NCI-H345 treated with DMSO at 0.1 percent for 48 hours (cell line): ENCODE measurements around the gene OAT.
"Not testable (repeated sequence)": the region's sequence is repeated elsewhere in the genome, so short reads cannot be mapped to it uniquely, and the experiment has no call there.

Experiments
- DNase-seq: peaks from one replicate; lab custom pipeline; 2025; ENCODE audit not compliant: unreplicated experiment; lab: John Stamatoyannopoulos, UW

The OAT gene

DNA sequence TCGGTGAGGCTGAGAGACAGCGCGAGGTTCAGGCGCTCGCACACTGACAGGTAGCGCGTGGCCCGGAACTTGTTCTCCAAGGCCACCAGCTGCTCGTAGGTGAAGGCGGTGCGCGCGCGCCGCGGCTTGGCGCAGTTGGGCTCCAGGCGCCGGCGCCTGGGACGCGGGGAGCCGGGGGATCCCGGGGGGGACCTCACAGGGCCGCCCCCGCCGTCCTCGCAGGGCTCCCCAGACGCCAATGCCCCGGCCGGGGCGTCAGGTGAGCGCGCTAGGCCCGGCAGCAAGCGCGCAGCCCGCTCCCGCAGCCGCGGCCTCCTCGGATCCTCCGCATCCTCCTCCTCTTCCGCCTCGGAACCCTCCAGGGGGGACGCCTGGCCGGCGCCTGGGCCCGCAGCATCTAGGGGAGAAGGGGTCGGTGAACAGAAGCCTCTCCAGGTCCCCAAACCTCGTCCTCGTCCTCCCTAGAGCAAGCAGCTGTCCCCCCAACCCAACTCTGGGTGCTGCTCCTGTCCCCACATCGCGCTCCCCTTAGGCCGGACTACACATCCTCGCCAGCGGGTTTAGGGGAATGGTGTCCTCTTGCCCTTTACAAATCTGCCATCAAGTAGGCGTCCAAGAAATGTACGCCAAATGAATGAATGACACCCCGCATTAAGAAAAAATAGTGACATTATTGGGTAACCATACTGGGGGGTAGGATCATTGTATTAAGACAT lies 29.2 kb upstream of the OAT start:
- no peak for DNase-seq

DNA sequence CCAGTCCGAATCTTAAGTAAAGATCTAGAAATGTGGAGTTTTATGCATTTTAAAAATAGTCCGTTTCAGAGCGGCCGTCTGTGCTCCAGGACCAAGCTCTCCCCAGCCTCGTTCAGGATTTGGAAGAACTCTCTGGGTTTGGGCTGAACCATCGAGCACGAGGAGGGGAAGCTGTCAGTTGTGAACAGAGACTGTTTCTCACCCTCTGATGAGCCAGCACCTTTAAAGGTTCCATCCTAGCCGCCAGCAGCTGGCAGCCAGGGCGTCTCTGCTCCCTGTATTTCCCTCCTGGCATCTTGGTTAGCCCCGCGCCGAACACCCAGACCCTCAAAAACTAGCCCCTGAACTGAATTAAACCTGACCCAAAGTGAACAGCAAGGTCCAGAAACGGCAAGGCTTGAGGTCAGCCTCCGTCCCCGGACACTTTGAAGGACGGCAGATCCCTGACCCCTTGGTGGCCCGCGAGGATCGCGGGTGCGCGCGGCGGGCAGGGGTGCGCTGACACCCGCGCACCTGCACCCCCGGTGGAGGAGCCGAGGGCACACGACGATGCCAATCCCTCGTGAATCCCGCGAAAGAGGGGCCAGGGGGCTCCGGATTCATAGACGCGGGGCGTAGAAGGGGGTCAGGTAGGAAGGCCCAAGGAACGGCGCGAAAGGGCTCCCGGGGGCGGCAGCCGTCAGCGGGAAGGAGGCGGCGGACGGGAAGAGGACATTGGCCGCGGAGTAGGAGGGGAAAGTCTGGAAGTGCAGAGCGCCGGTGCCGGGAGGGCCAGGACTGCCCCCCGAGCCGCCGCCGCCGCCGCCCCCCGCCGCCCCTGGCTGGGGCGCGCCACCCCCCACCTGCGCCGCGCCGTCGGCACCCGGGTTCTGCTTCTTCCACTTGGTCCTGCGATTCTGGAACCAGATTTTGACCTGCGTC lies 28.4 kb upstream of the OAT start:
- no peak for DNase-seq

DNA sequence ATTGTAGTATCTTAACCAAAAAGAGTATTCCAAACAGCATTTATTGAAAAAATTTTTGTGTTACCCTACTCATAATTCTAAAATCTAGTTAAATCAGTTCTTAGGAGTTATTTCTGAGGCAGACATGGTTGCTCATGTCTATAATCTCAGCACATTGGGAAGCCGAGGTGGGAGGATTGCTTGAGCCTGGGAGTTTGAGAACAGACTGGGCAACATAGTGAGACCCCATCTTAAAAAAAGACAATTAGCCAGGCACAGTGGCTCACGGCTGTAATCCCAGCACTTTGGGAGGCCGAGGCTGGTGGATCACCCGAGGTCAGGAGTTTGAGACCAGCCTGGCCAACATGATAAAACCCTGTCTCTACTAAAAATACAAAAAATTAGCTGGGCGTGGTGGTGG lies 23.0 kb upstream of the OAT start:
- not testable (repeated sequence) for DNase-seq

DNA sequence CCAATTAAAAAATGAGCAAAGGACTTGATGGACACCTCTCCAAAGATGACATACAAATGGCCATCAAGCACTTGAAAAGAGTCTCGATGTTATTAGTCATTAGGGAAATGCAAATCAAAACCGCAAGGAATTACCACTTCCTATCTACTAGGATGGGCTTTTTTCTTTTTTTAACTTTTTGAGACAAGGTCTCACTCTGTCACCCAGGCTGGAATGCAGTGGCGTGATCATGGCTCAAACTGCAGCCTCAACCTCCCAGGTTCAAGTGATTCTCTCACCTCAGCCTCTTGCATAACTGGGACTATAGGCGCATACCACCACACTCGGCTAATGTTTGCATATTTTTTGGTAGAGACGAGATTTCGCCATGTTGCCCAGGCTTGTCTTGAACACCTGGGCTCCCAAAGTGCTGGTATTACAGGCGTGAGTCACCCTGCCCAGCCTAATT lies 17.5 kb upstream of the OAT start:
- DNase-seq: no peak

DNA sequence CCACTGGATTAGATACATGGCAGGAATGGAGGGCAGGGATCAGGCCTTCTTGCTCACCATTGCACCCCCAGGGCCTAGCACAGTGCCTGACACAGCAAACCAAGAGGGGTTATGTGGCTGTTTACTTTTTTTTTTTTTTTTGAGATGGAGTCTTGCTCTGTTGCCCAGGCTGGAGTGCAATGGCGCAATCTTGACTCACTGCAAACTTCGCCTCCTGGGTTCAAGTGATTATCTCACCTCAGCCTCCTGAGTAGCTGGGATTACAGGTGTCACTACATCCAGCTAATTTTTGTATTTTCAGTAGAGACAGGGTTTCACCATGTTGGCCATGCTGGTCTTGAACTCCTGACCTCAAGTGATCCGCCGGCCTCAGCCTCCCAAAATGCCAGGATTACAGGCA lies 17.0 kb upstream of the OAT start:
- not testable (repeated sequence) for DNase-seq

DNA sequence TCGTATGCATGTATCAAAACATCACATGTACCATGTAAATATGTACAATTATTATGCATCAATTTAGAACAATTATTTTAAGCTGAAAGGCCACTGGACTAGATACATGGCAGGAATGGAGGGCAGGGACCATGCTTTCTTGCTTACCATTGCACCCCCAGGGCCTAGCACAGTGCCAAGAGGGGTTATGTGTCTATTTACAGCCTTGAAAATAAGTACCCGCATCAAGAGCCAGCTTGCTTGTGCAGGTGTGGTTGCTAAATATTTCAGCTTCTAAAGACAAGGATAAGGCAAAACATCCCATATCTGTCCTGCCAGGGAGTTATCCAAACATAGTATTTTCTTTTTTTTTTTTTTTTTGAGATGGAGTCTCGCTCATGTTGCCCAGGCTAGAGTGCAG lies 14.7 kb upstream of the OAT start:
- no peak for DNase-seq

DNA sequence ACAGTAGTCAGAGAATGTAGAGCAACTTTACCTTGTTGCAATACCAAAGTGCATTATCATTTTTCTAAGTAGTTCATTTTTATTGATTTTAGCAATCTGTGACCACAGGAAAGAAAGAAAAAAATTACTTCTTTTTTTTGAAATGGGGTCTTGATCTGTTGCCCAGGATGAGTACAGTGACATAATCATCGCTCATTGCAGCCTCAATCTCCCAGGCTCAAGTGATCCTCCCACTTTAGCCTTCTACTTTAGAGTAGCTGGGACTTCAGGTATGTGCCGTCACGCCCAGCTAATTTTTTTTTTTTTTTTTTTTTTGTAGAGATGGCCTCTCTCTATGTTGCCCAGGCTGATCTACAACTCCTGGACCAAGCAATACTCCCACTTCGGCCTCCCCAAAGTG lies 11.4 kb upstream of the OAT start:
- DNase-seq: no peak

DNA sequence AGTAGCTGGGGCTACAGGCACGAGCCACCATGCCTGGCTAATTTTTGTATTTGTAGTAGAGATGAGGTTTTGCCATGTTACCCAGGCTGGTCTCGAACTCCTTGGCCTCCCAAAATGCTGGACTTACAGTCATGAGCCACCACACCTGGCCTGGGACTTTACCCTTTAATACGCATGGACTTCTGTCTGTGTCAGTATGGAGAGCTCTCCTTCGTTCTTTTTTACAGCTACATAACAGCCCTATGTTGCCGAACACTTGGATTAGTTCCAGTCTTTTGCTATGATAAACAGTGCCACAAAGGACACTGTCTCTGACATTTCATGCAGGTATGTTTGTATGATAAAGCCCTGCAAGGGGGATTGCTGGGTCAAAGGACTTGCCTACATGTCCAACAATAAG lies 10.9 kb upstream of the OAT start:
- no peak for DNase-seq

DNA sequence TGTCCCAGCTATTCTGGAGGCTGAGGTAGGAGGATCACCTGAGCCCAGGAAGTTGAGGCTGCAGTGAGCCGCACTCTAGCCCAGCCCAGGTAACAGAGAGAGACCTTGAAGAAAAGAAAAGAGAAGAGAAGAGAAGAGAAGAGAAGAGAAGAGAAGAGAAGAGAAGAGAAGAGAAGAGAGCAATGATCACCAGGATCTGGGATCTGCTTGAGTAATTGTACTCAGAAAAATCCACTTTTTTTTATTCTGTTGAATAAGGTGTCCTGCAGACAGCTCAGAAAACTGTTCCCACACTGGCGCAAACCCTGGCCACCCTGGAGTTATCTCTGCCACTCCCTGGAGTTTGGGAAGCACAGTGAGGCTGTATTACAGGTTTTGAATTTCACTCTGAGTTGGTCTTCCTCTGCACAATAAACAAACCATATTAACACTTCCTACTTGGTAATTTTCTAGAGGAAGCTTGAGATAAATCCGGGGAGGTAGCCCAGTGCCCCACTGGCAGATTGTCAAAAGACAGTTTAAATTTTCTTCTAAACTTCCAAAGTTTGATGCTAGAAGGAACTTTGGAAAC lies 9.6 kb upstream of the OAT start:
- DNase-seq: no peak

DNA sequence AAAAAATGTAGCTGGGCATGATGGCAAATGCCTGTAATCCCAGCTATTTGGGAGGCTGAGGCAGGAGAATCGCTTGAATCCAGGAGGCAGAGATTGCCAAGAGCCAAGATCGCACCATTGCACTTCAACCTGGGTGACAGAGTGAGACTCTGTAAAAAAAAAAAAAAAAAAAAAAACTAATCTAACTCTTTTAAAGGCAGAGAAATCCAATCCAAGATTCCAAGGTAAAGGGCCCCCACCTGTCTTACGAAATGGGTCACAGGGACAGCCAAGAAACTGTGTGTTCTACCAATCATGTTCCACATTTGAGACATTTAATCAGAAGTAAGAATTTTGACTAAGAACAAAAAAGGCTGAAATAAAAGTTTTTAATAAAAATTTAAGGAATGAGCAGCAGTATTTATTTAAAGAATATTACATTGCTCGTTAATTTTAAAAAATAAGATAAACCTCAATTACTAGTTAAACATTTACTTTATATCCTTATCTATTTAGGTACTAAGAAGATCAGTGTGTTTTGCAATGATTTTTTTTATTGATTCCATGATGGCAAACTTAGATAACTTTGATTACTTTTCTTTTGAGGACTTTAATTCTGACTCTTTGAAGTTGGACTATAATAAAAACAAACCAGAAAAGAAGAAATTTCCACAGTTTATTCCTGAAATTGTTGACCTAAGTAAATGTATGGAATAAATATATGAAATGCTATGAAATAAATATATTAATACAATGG lies 6.7 kb upstream of the OAT start:
- DNase-seq: no peak

DNA sequence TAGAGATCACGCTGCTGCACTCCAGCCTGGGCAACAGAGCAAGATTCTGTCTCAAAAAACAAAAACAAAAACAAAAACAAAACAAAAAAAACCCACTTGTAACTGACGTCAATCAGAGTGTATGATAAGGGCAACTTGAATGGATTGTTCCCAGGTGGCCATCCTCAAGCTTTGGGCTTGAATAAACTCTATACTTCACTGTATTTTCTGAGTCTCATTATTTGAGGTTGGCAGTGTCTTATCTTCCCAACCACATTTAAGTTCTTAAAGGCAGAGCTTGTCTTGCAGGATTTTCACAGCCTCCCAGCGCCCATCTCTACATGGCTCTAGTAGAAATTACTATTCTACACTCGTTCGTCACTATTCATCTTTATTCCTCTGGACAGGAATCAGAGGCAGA lies 5.1 kb upstream of the OAT start:
- DNase-seq: no peak

DNA sequence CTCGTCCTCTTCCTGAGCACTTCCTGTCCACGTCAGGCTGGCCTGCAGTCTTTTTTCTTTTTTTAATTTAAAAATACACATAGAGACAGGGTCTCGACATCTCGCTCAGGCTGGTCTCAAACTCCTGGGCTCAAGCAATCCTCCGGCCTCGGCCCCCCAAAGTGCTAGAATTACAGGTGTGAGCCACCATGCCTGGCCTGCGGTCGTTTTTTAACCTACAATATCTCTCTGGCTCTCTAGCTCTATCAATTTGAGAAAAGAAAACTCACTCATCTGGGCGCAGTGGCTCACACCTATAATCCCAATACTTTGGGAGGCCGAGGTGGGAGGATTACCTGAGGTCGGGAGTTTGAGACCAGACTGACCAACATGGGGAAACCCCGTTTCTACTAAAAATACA lies 4.0 kb upstream of the OAT start:
- no peak for DNase-seq

DNA sequence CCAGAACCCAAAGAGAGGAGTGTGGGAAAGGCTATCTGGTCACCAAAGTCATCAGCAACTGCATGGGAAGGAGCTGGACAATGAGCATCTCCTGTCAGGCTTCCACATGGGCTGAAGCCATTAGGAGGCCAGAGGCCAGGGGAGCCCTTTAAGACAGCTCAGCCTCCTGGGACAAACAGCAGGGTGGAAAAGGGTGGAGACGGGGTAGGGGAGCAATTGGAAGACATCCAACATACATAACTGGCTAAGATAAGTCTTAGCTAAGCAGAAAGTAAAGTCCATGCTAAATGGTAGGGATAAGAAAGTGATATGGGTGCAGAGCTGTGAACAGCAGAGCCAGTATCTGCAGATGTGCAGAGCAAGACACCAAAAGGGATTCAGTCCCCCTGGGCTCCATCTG lies 1.5 kb upstream of the OAT start:
- no peak for DNase-seq

DNA sequence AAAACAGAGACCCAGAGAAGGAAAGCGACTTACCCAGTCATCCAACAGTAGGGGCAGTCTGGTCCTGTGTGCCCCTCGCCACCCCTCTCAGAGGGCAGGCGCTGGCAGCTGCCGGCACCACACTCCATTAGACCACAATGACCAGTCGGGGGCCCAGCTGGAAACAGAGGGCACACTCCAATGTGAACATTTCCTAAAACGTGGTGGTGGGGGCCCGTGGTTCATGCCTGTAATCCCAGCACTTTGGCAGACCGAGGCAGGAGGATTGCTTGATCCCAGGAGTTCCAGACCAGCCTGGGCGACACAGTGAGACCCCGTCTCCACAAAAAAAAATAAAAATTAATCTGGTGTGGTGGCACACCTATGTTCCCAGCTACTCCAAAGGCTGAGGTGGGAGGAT lies 912 bp upstream of the OAT start:
- no peak for DNase-seq

DNA sequence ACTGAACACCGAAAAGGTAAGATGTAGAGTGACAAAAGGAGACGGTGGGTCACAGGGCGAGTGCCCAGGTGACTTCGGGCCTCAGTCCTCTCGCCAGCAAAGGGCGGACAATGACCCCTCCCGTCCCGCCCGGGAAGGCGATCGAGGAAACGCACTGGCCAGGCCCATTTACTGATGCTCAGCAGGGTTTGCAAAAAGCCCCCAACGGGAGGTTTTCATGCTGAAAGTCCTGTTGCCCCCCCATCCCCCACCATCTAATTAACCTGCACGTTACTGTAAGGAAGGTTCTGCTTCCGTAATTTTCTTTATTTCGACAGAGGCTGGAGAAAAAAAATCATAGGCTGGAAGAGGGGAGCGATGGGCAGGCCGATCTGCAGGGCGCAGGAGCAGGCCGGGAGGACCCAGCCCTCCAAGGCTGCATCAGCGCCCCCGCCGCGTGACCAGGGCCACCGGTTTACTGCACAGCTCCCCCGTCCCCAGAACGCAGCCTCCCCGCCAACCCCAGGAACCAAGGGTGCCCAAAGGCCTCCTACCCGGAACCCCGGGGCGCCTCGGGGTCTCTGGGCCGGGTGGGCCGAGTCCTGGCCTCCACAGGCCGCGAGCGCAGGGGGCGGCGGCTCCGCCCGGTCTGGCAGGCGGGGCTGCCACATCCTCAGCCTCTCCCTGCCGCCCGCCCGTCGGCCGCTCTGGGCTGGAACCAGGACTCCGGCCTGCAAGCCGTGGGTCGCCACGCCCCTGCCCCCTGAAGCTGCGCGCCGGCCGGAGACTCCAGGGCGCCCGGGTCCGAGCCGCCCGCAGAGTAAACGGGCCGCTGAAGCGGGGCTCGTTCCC lies 613 bp downstream of the OAT start:
- no peak for DNase-seq

DNA sequence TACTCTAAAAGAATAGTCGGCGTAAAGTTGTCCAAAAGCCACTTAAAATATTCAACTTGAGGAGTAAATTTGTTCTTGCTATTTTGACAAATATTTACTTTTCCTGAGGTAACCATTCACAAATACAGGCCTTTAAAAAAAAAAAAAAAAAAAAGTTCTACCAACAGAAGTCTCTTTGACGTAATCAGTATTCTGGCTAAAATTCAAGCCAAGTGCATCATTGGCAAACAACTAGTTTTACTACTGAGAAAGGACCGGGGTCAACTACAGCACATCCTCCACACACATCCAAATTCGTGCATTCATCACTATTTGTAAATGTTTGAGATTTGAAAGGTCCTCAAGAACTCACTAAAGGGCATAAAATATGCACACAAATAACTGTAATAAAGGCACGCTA lies 2.0 kb downstream of the OAT start:
- DNase-seq: no peak

DNA sequence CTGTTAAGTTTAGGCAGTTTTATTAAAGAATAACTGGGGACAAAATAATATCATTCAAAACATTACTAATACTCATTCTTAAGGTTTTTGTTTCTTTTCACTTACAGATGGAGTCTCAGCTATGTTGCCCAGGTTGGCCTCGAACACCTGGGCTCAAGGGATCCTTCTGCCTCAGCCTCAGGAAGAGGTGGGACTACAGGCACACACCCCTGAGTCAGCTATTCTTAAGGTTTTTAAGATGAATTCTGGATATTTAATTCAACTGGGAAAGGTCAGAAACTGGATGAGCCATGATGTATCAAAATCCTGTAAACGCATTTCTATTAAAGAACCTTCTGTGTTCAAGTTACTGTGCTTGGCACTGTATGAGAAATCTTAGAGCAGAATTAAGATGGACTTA lies 3.5 kb downstream of the OAT start:
- no peak for DNase-seq

DNA sequence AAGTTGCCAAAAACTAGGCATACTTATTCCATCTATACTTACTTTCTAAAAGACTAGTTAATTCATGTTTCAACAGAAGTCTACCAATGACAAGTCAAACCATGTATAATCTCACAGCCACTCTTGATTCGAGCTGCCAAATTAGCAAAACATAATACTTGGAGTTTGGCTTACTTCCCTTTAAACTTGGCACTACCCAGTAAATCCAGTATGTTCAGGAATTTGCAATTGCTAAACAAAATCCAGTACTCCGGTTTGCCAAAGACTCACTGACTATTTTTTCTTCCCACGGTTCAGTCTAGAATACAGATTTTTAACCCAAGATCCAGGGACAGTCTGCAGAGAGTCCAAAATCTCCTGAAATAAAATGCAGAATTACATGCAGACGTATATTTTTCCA lies 4.6 kb downstream of the OAT start:
- DNase-seq: no peak

DNA sequence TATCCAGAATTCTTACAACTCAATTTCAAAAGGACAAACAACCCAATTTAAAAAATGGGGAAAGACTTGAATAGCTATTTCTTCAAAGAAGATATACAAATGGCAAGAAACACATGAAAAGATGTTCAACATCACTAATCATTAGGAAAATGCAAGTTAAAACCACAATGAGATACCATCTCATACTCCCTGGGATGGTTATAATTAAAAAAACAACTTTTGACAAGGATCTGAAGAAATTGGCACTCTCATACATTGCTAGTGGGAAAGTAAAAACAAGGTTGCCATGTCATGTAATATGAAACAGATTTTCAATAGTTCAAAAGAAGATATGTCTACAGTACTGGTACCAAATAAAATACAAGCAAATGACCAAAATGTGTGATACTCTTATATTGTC lies 9.0 kb downstream of the OAT start:
- DNase-seq: no peak

DNA sequence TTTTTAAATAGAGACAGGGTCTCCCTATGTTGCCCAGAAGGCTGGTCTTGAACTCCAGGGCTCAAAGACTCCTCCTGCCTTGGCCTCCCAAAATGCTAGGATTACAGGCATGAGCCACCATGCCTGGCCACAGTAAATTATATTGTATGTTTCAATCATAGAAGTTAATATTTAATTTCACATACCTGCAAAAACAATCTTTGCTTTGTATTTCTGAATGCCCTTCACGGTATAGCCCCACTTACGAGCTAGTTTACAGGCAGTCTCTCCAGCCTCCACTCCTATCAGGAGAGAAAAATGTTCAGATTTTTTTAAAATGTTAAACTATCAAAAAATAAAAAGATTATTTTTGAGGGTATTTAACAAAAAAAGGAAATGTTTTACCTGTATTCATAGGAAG lies 10.4 kb downstream of the OAT start:
- no peak for DNase-seq

DNA sequence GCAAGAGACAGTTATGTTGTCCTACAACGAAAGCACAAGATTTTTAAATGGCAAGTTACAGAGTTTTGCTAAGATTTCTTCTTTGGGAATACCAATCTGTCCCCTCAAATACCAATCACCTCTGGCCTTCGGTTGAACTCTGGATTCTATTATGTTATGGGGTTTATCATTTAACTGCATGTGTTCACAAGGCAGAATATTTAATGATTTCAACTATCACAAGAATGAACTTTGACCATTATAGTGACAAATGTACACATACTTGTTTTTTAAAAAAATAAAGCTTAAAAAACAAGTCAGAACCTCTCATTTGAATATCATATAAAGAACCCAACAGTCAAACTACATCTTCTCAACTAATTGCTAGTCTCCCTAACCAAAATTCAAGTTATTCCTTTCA lies 11.3 kb downstream of the OAT start:
- no peak for DNase-seq
